Smooth muscle cell (in vitro differentiated cells): Measurements from ENCODE around the gene SPACA7. TPM values are rescaled to one million over a fixed set of nuclear protein-coding genes. Genes with fewer than 3 reads are reported as not detected.

ENCODE experiments used
- DNase-seq: peaks from one replicate; lab custom pipeline; 2025; ENCODE audit not compliant: unreplicated experiment; lab: John Stamatoyannopoulos, UW
- H2AFZ ChIP-seq: fragments of 200-600 bp; sonication (generic); 2 replicates; pipeline ENCODE4 v1.6.0; 2016; ENCODE audit warnings: antibody characterized with exemption, low read depth, mild to moderate bottlenecking
- H3F3A ChIP-seq: fragments of 200-600 bp; sonication (generic); 2 replicates; pipeline ENCODE4 v1.6.0; 2017; ENCODE audit warnings: antibody characterized with exemption, low read depth
- H3K27ac ChIP-seq: fragments of 200-600 bp; sonication (generic); 2 replicates; pipeline ENCODE4 v1.5.1; 2016; ENCODE audit warnings: low read depth, mild to moderate bottlenecking
- H3K27me3 ChIP-seq: fragments of 200-600 bp; sonication (generic); 2 replicates; pipeline ENCODE4 v1.6.1; 2016; ENCODE audit warnings: low read depth, mild to moderate bottlenecking
- H3K36me3 ChIP-seq: fragments of 200-600 bp; sonication (generic); 2 replicates; pipeline ENCODE4 v1.5.1; 2016; ENCODE audit warnings: low read depth
- H3K4me1 ChIP-seq: fragments of 200-600 bp; sonication (generic); 2 replicates; pipeline ENCODE4 v1.5.1; 2016; ENCODE audit warnings: low read depth
- H3K4me2 ChIP-seq: fragments of 200-600 bp; sonication (generic); 2 replicates; pipeline ENCODE4 v1.6.0; 2016; ENCODE audit warnings: mild to moderate bottlenecking
- H3K4me3 ChIP-seq: fragments of 200-600 bp; sonication (generic); 2 replicates; pipeline ENCODE4 v1.5.1; 2016; ENCODE audit warnings: mild to moderate bottlenecking
- H3K79me2 ChIP-seq: fragments of 200-600 bp; sonication (generic); 2 replicates; pipeline ENCODE4 v1.6.0; 2016; ENCODE audit warnings: low read depth, mild to moderate bottlenecking
- H3K9ac ChIP-seq: fragments of 200-600 bp; sonication (generic); 2 replicates; pipeline ENCODE4 v1.6.0; 2016; ENCODE audit warnings: low read depth
- H3K9me3 ChIP-seq: fragments of 200-600 bp; sonication (generic); replicated peaks from 2 replicates; pipeline ENCODE4 v1.5.1; 2016; ENCODE audit warnings: low read depth
- H4K20me1 ChIP-seq: fragments of 200-600 bp; sonication (generic); 2 replicates; pipeline ENCODE4 v1.6.0; 2016; ENCODE audit warnings: low read depth
- CTCF ChIP-seq: fragments of 200-600 bp; sonication (generic); IDR thresholded peaks from 2 replicates; pipeline ENCODE4 v1.5.1; 2017; ENCODE audit warnings: borderline replicate concordance, mild to moderate bottlenecking, antibody characterized with exemption; ENCODE audit not compliant: insufficient read depth, poor library complexity, severe bottlenecking
- WGBS: methylation state at CpG from one replicate; pipeline ENCODE4 v1.1.7; 2016; ENCODE audit warnings: low lambda C conversion rate; 5-methylcytosine and 5-hydroxymethylcytosine counted together
- polyA plus RNA-seq: library from polyadenylated mRNA; unstranded; fragments of >200 nt; fragmentation: Nextera tagmentation; extraction: Ambion mirVana; gene quantifications from 2 replicates; pipeline ENCODE4 v1.2.1, GENCODE V29; 2016
- total RNA-seq: library from RNA; depleted of rRNA; stranded (reverse); fragments of >200 nt; gene quantifications from 2 replicates; pipeline ENCODE4 v1.2.3, GENCODE V29; 2014

Gene SPACA7
- total and polyA plus RNA-seq, 2 experiments from 2014 or later = not detected

GRCh38 chr13:112348642-112349345 is 27.4 kb upstream of the SPACA7 start:
- H3K4me1 ChIP-seq = peaks cover 11% of the 10 kb centered on the region
- no peak overlapping the region for H2AFZ ChIP-seq
- H3K4me3 ChIP-seq = no peak overlapping the region
- no peaks in the 10 kb centered on the region for H3K36me3 ChIP-seq
- H3K9ac ChIP-seq = no peak overlapping the region
- H3K4me2 ChIP-seq = no peak overlapping the region
- no peak for TF ChIP-seq CTCF
- H3K27ac ChIP-seq = no peak overlapping the region
- H3K27me3 ChIP-seq = peaks cover 39% of the 10 kb centered on the region
- no peak for DNase-seq
- H4K20me1 ChIP-seq = no peaks in the 10 kb centered on the region
- H3K9me3 ChIP-seq = no peaks in the 10 kb centered on the region
- WGBS = 84% methylated on average over 12 of the region's 12 CpGs
- H3F3A ChIP-seq = no peaks in the 10 kb centered on the region
- no peaks in the 10 kb centered on the region for H3K79me2 ChIP-seq

- H3K9me3 ChIP-seq = no peaks in the 10 kb centered on the region
- no peak overlapping the region for H3K4me3 ChIP-seq
- peaks cover 11% of the 10 kb centered on the region for H3K4me1 ChIP-seq
- no peaks in the 10 kb centered on the region for H3K36me3 ChIP-seq
- no peak for DNase-seq
- no peak overlapping the region for H2AFZ ChIP-seq
- 80% methylated on average over 13 of the region's 13 CpGs for WGBS
- no peaks in the 10 kb centered on the region for H3F3A ChIP-seq
- peaks cover 34% of the 10 kb centered on the region for H3K27me3 ChIP-seq
- H4K20me1 ChIP-seq = no peaks in the 10 kb centered on the region
- no peak overlapping the region for H3K4me2 ChIP-seq
- no peak for TF ChIP-seq CTCF
- H3K79me2 ChIP-seq = no peaks in the 10 kb centered on the region
- no peak overlapping the region for H3K27ac ChIP-seq
- H3K9ac ChIP-seq = no peak overlapping the region
Measured at GRCh38 chr13:112349681-112350080, 26.5 kb upstream of the SPACA7 start.

- TF ChIP-seq CTCF = no peak
- Histone ChIP-seq H3K9me3 (no peaks in the 10 kb centered on the region), H3K27ac (no peak overlapping the region), H3F3A (no peaks in the 10 kb centered on the region), H3K9ac (no peak overlapping the region), H3K4me3 (no peak overlapping the region), H3K79me2 (no peaks in the 10 kb centered on the region), H3K4me1 (peaks cover 11% of the 10 kb centered on the region), H3K4me2 (no peak overlapping the region), H3K36me3 (no peaks in the 10 kb centered on the region), H3K27me3 (peaks cover 34% of the 10 kb centered on the region), H4K20me1 (no peaks in the 10 kb centered on the region), H2AFZ (no peak overlapping the region)
- WGBS = 81% methylated on average over 11 of the region's 11 CpGs
- DNase-seq = no peak
Measured at GRCh38 chr13:112350300-112350699, 25.9 kb upstream of the SPACA7 start.

GRCh38 chr13:112351825-112352224 is 24.3 kb upstream of the SPACA7 start:
- no peak overlapping the region for H3K27ac ChIP-seq
- 65% methylated on average over 8 of the region's 8 CpGs for WGBS
- H2AFZ ChIP-seq = no peak overlapping the region
- no peak for TF ChIP-seq CTCF
- DNase-seq = no peak
- no peak overlapping the region for H3K9ac ChIP-seq
- H4K20me1 ChIP-seq = no peaks in the 10 kb centered on the region
- H3K9me3 ChIP-seq = no peaks in the 10 kb centered on the region
- no peaks in the 10 kb centered on the region for H3K36me3 ChIP-seq
- no peak overlapping the region for H3K4me3 ChIP-seq
- peaks cover 19% of the 10 kb centered on the region for H3K27me3 ChIP-seq
- H3F3A ChIP-seq = no peaks in the 10 kb centered on the region
- no peak overlapping the region for H3K4me2 ChIP-seq
- H3K4me1 ChIP-seq = peaks cover 11% of the 10 kb centered on the region
- no peaks in the 10 kb centered on the region for H3K79me2 ChIP-seq
